ENCODE data around the gene RBP7.
"Not testable (repeated sequence)": the region's sequence is repeated elsewhere in the genome, so short reads cannot be mapped to it uniquely, and the experiment has no call there.

The RBP7 gene

GRCh38 chr1:9996624-9997582, at the start of gene RBP7:
Gene RBP7 (plus strand): TSS chr1:9997228. CDS start chr1:9997259, 31 bp downstream.
- DNase-seq, result peak in 1 of 2 experiments; percentile 31

GRCh38 chr1:9957726-9958125, 39.3 kb upstream of the RBP7 start:
- DNase-seq, result no peak

GRCh38 chr1:9960011-9960410, 37.0 kb upstream of the RBP7 start:
- DNase-seq, result no peak

GRCh38 chr1:9960706-9961562, 36.1 kb upstream of the RBP7 start:
- DNase-seq, result peak; percentile 77 to 90

DNA sequence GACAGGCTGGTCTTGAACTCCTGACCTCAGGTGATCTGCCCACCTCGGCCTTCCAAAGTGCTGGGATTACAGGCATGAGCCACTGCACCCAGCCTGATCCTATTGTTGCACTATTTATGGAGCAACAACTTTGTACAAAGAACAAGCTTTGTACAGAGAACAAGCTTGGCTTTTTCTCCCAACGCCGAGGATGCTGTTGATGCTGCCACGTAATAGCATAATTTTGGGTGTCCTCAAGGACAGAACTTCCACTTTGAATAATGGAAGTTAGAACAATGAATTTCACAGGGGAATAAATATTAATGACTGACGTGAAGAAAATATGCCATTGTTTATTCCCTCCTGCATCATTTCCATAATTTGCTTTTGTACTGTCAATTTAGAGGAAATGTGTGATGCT, 12.8 kb upstream of the RBP7 start:
- no peak for DNase-seq

- DNase-seq, result no peak
Measured at GRCh38 chr1:9985001-9985400, 12.0 kb upstream of the RBP7 start.

GRCh38 chr1:9989773-9990172, 7.3 kb upstream of the RBP7 start:
- no peak for DNase-seq

GRCh38 chr1:9990944-9991343, 6.1 kb upstream of the RBP7 start:
- DNase-seq, result no peak

DNA sequence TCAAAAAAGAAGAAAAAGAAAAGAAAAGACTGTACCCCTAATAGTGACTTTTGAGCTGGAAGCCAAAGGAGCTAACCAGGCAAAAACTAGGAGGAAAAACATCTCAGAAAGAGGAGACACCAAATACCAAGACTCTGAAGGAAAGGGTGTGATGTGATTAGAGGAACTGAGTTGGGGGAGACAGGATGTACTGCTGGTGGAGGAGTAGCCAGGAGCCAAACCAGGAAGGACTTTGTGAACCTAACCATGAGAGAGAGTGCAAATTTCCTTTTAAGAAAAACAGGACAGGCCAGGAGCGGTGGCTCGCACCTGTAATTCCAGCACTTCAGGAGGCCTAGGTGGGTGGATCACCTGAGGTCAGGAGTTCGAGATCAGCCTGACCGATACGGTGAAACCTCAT, 4.1 kb upstream of the RBP7 start:
- no peak for DNase-seq

- no peak for DNase-seq
Measured at GRCh38 chr1:9993561-9994075, 3.4 kb upstream of the RBP7 start.

GRCh38 chr1:10001016-10001665, 4.1 kb downstream of the RBP7 start:
- no peak for DNase-seq

DNA sequence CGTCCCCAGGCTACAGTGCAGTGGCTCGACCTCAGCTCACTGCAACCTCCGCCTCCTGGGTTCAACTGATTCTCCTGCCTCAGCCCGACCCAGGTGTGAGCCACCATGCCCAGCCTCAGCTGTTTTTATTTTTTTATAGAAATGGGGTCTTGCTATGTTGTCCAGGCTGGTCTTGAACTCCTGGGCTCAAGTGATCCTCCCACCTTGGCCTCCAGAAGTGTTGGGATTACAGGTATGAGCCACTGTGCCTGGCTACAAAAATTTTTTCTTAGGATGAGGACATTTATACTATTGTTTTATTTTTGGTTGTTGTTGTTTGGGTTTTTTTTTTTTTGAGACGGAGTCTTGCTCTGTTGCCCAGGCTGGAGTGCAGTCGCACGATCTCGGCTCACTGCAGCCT, 8.2 kb downstream of the RBP7 start:
- not testable (repeated sequence) for DNase-seq

GRCh38 chr1:10007169-10007568, 10.1 kb downstream of the RBP7 start:
- DNase-seq, result no peak

DNA sequence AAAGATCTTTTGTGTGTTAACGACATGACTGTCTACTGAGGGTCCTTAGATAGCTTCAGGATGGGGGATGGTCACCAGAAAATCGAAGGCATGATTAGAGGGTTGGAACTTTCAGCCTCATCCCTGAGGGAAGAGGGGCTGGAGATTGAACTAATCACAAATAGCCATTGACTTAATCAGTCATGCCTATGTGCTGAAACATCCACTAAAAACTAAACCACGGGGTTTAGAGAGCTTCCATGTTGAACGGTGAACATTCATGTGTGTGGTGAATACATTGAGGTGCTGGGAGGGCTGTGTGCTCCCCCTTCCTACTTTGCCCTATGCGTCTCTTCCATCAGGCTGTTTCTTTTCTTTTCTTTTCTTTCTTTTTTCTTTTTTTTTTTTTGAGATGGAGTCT, 17.0 kb downstream of the RBP7 start:
- no peak for DNase-seq

DNA sequence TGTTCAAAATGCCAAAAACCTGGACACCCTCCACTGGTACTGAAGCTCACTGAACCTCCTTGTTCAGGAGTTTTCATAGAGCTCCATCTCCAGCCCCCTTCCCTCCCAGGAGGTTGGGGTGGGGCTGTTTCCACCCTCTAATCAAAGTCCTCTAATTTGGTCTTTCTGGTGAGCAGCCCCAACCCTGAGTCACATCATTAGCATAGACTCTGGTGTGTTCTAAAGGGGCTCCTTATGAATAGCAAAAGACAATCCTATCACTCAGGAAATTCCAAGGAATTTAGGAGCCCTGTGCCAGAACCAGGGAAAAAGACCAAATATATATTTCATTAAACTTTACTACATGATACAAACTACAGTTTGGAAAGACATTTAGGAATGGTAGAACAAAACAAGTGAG, 22.5 kb downstream of the RBP7 start:
- no peak for DNase-seq

- DNase-seq, result no peak
Measured at GRCh38 chr1:10020086-10020485, 23.1 kb downstream of the RBP7 start.

GRCh38 chr1:10020678-10021077, 23.6 kb downstream of the RBP7 start:
- not testable (repeated sequence) for DNase-seq

GRCh38 chr1:10021992-10022391, 25.0 kb downstream of the RBP7 start:
- not testable (repeated sequence) for DNase-seq

GRCh38 chr1:10022656-10023055, 25.6 kb downstream of the RBP7 start:
- no peak for DNase-seq

- no peak for DNase-seq
Measured at GRCh38 chr1:10025354-10025753, 28.3 kb downstream of the RBP7 start.

GRCh38 chr1:10027027-10027426, 30.0 kb downstream of the RBP7 start:
- DNase-seq, result no peak

DNA sequence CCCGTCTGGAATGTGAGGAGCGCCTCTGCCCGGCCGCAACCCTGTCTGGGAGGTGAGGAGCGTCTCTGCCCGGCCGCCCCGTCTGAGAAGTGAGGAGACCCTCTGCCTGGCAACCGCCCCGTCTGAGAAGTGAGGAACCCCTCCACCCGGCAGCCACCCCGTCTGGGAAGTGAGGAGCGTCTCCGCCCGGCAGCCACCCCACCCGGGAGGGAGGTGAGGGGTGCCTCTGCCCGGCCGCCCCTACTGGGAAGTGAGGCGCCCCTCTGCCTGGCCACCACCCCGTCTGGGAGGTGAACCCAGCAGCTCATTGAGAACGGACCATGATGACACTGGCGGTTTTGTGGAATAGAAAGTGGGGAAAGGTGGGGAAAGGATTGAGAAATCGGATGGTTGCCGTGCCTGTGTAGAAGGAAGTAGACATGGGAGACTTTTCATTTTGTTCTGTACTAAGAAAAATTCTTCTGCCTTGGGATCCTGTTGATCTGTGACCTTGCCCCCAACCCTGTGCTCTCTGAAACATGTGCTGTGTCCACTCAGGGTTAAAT, 32.0 kb downstream of the RBP7 start:
- DNase-seq, result not testable (repeated sequence)

GRCh38 chr1:10031461-10031860, 34.4 kb downstream of the RBP7 start:
- no peak for DNase-seq
